Measurements from ENCODE around the gene PPP1R3F.

- no peak for TF ChIP-seq POLR2AphosphoS5 (IDR thresholded peaks at IDR 0.05)
- peak in 2 of 4 experiments; percentile 4 to 49 for TF ChIP-seq CTCF (IDR thresholded peaks at IDR 0.05)
- no peak for TF ChIP-seq POLR2A (IDR thresholded peaks at IDR 0.05)
- TF ChIP-seq EP300 (IDR thresholded peaks at IDR 0.05) = no peak
These were observed 13.0 kb downstream of the PPP1R3F start for GRCh38 chrX:49282647-49283011.
